Camera-type eye (tissue), 1 donor: ENCODE measurements around the gene CFAP20DC. TPM values are rescaled to one million over a fixed set of nuclear protein-coding genes. Genes with fewer than 3 reads are reported as not detected.

Experiments
- total RNA-seq: library from RNA; depleted of rRNA; stranded (reverse); fragments of >200 nt; gene quantifications from one replicate; pipeline ENCODE4 v1.2.3, GENCODE V29; 2014

The CFAP20DC gene
- 9.5 TPM for total RNA-seq

GRCh38 chr3:59049671-59050331 lies at the start of gene CFAP20DC:
TSS of gene CFAP20DC (minus strand) at chr3:59050025. CDS start at chr3:59049631, 394 bp downstream.

